Activated CD8-positive, alpha-beta memory T cell treated with anti-CD3 and anti-CD28 coated beads, Interleukin-2, amount 50 U/mL, for 48 hours (primary cell): ENCODE results near the gene SERPINB13.

Experiments
- DNase-seq: peaks from one replicate; pipeline ENCODE4 v3.0.0-alpha.2; 2020

Gene SERPINB13

GRCh38 chr18:63586966-63587365, at the start of gene SERPINB13:
SERPINB13 (plus strand) TSS chr18:63587343; CDS start chr18:63588668, 1,325 bp downstream.
- no peak for DNase-seq

- no peak for DNase-seq
Observed at GRCh38 chr18:63539904-63540510, 47.1 kb upstream of the SERPINB13 start.

- no peak for DNase-seq
Observed at GRCh38 chr18:63542069-63542468, 45.1 kb upstream of the SERPINB13 start, which contains the start of gene SERPINB12. SERPINB12 (plus strand) TSS chr18:63542369; CDS start chr18:63556160, 13,791 bp downstream.

GRCh38 chr18:63544017-63544416, 43.1 kb upstream of the SERPINB13 start:
- DNase-seq, result no peak

GRCh38 chr18:63545000-63545399, 42.1 kb upstream of the SERPINB13 start:
- DNase-seq, result no peak

- DNase-seq, result no peak
Observed at GRCh38 chr18:63550068-63550467, 37.1 kb upstream of the SERPINB13 start.

- no peak for DNase-seq
Observed at GRCh38 chr18:63551769-63552168, 35.4 kb upstream of the SERPINB13 start.

GRCh38 chr18:63552581-63552980, 34.6 kb upstream of the SERPINB13 start:
- DNase-seq, result no peak

- no peak for DNase-seq
Observed at GRCh38 chr18:63553081-63553480, 34.1 kb upstream of the SERPINB13 start.

- DNase-seq, result no peak
Observed at GRCh38 chr18:63559567-63560491, 27.3 kb upstream of the SERPINB13 start.

GRCh38 chr18:63562284-63562683, 24.9 kb upstream of the SERPINB13 start:
- no peak for DNase-seq

- no peak for DNase-seq
Observed at GRCh38 chr18:63564021-63564420, 23.1 kb upstream of the SERPINB13 start.

GRCh38 chr18:63564561-63564960, 22.6 kb upstream of the SERPINB13 start:
- no peak for DNase-seq

- DNase-seq, result no peak
Observed at GRCh38 chr18:63567276-63567675, 19.9 kb upstream of the SERPINB13 start.

- DNase-seq, result no peak
Observed at GRCh38 chr18:63567825-63568224, 19.3 kb upstream of the SERPINB13 start.

- DNase-seq, result no peak
Observed at GRCh38 chr18:63570721-63571120, 16.4 kb upstream of the SERPINB13 start.

GRCh38 chr18:63575681-63576080, 11.5 kb upstream of the SERPINB13 start:
- no peak for DNase-seq

GRCh38 chr18:63578357-63578958, 8.7 kb upstream of the SERPINB13 start:
- no peak for DNase-seq

- DNase-seq, result no peak
Observed at GRCh38 chr18:63579616-63580015, 7.5 kb upstream of the SERPINB13 start.

- no peak for DNase-seq
Observed at GRCh38 chr18:63585988-63586387, 1.2 kb upstream of the SERPINB13 start.

GRCh38 chr18:63586431-63586830, 712 bp upstream of the SERPINB13 start:
- no peak for DNase-seq

- no peak for DNase-seq
Observed at GRCh38 chr18:63588909-63589308, 1.8 kb downstream of the SERPINB13 start.

GRCh38 chr18:63590373-63590772, 3.2 kb downstream of the SERPINB13 start:
- no peak for DNase-seq
